Stimulated activated naive B cell treated with anti-CD40 and anti-IgM and Interleukin-4, amounts not matched to agents 10 μg/mL and 1 μg/mL and 100 μg/mL, for 72 hours (primary cell): Measurements from ENCODE around the gene HUWE1.
A peak's percentile ranks its signal among the peaks of the same experiment; 100 is the strongest.
"Not testable (repeated sequence)": the region's sequence is repeated elsewhere in the genome, so short reads cannot be mapped to it uniquely, and the experiment has no call there.

Experiments
- ATAC-seq, 2 donors: fragments of 150-1000 bp; cut with Tn5 transposase; replicated peaks; 2 replicates each; pipeline ENCODE4 v1.10.0; 2021; ENCODE audit warnings: moderate library complexity in 1 of 2
- DNase-seq: peaks from one replicate; pipeline ENCODE4 v3.0.0; 2021
- H3K27ac Mint-ChIP-seq: one replicate; pipeline ENCODE4 v1.8.0; 2022; ENCODE audit warnings: mild to moderate bottlenecking, mixed read lengths
- H3K27me3 Mint-ChIP-seq, 2 donors: one replicate each; pipeline ENCODE4 v1.8.0; 2022; ENCODE audit warnings: mixed read lengths in 2 of 2
- H3K36me3 Mint-ChIP-seq, 2 donors: one replicate each; pipeline ENCODE4 v1.8.0; 2022; ENCODE audit warnings: mixed read lengths in 2 of 2, mild to moderate bottlenecking in 1 of 2
- H3K4me1 Mint-ChIP-seq, 2 donors: one replicate each; pipeline ENCODE4 v1.8.0; 2022; ENCODE audit warnings: mixed read lengths in 2 of 2, mild to moderate bottlenecking in 1 of 2
- H3K4me3 Mint-ChIP-seq, 2 donors: one replicate each; pipeline ENCODE4 v1.8.0; 2022; ENCODE audit warnings: mild to moderate bottlenecking in 2 of 2, mixed read lengths in 2 of 2, moderate library complexity in 1 of 2
- H3K9me3 Mint-ChIP-seq, 2 donors: one replicate each; pipeline ENCODE4 v1.8.0; 2022; ENCODE audit warnings: mixed read lengths in 2 of 2, mild to moderate bottlenecking in 1 of 2

HUWE1 gene, protein sequence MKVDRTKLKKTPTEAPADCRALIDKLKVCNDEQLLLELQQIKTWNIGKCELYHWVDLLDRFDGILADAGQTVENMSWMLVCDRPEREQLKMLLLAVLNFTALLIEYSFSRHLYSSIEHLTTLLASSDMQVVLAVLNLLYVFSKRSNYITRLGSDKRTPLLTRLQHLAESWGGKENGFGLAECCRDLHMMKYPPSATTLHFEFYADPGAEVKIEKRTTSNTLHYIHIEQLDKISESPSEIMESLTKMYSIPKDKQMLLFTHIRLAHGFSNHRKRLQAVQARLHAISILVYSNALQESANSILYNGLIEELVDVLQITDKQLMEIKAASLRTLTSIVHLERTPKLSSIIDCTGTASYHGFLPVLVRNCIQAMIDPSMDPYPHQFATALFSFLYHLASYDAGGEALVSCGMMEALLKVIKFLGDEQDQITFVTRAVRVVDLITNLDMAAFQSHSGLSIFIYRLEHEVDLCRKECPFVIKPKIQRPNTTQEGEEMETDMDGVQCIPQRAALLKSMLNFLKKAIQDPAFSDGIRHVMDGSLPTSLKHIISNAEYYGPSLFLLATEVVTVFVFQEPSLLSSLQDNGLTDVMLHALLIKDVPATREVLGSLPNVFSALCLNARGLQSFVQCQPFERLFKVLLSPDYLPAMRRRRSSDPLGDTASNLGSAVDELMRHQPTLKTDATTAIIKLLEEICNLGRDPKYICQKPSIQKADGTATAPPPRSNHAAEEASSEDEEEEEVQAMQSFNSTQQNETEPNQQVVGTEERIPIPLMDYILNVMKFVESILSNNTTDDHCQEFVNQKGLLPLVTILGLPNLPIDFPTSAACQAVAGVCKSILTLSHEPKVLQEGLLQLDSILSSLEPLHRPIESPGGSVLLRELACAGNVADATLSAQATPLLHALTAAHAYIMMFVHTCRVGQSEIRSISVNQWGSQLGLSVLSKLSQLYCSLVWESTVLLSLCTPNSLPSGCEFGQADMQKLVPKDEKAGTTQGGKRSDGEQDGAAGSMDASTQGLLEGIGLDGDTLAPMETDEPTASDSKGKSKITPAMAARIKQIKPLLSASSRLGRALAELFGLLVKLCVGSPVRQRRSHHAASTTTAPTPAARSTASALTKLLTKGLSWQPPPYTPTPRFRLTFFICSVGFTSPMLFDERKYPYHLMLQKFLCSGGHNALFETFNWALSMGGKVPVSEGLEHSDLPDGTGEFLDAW (N-terminal part only)

GRCh38 chrX:53686151-53686885, at the start of gene HUWE1:
Gene HUWE1, minus strand, starts transcription at chrX:53686719. Its CDS starts 32,612 bp downstream, at chrX:53654107.
- Mint-ChIP-seq H3K27ac (peak within 1 kb of the TSS; percentile 94), H3K4me1 (peaks cover 12 to 22% of the 10 kb centered on the region in 2 donors), H3K4me3 (peak within 1 kb of the TSS; percentile 83 to 93), H3K9me3 (no peaks in the 10 kb centered on the region), H3K27me3 (no peaks in the 10 kb centered on the region), H3K36me3 (peaks cover 12 to 26% of the 10 kb centered on the region in 2 donors)
- ATAC-seq (peak; percentile 57 to 61), DNase-seq (peak; percentile 78)

GRCh38 chrX:53732797-53733196, 46.3 kb upstream of the HUWE1 start:
- DNase-seq (no peak), ATAC-seq (peak; percentile 74 to 89)
- Mint-ChIP-seq H3K27ac (no peak overlapping the region), H3K27me3 (no peaks in the 10 kb centered on the region), H3K4me3 (no peak overlapping the region), H3K9me3 (no peaks in the 10 kb centered on the region), H3K4me1 (peaks cover 7 to 14% of the 10 kb centered on the region in 2 donors), H3K36me3 (no peaks in the 10 kb centered on the region)

- H3K4me1 Mint-ChIP-seq = peaks cover 8 to 24% of the 10 kb centered on the region in 2 donors
- no peak overlapping the region for H3K4me3 Mint-ChIP-seq
- DNase-seq = no peak
- no peaks in the 10 kb centered on the region for H3K27me3 Mint-ChIP-seq
- no peak for ATAC-seq
- H3K36me3 Mint-ChIP-seq = peaks cover 0 to under 1% of the 10 kb centered on the region in 2 donors
- H3K9me3 Mint-ChIP-seq = no peaks in the 10 kb centered on the region
- H3K27ac Mint-ChIP-seq = peak overlapping the region; percentile 6
Measured at GRCh38 chrX:53729751-53730150, 43.2 kb upstream of the HUWE1 start.

DNA sequence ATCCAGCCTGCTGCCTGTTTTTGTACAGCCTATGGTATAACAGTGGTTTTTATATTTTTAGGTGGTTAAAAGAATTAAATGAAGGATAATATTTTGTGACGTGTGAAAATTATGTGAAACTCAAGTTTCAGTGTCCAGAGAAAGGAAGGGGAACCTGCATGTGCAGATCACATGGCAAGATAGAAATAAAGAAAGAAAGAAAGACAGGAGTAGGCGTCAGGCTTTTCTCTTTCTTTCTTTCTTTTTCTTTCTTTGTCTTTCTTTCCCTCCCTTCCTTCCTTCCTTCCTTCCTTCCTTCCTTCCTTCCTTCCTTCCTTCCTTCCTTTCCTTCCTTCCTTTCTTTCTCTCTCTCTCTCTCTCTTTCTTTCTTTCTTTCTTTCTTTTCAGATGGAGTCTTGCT, 42.0 kb upstream of the HUWE1 start:
- Mint-ChIP-seq H3K4me1 (peaks cover 12 to 35% of the 10 kb centered on the region in 2 donors), H3K36me3 (peaks cover 2 to 7% of the 10 kb centered on the region in 2 donors), H3K9me3 (no peaks in the 10 kb centered on the region), H3K27ac (no peak overlapping the region), H3K27me3 (no peaks in the 10 kb centered on the region), H3K4me3 (no peak overlapping the region)
- DNase-seq (no peak), ATAC-seq (no peak)

DNA sequence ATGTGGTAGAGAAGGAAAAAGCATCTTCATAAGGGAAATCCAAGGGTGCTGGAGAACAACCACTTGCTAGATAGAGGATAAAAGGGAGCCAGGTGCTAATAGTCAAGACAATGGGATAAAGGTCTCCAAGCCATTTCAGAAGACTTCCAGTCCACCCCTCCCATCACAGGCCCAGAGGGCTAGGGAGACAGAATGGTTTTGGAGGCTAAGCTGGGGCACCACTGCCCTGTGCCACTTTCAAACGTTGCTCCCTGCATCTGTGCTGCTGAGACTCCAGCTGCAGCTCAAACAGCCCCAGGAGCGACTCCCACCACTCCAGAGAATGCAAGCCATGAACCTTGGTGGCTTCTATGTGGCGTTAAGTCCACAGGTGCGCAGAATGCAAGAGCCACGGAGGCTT, 38.4 kb upstream of the HUWE1 start:
- ATAC-seq (no peak), DNase-seq (no peak)
- Mint-ChIP-seq H3K36me3 (peaks cover 2 to 8% of the 10 kb centered on the region in 2 donors), H3K4me3 (no peak overlapping the region), H3K4me1 (peaks cover 6 to 28% of the 10 kb centered on the region in 2 donors), H3K9me3 (no peaks in the 10 kb centered on the region), H3K27ac (no peak overlapping the region), H3K27me3 (no peaks in the 10 kb centered on the region)

DNA sequence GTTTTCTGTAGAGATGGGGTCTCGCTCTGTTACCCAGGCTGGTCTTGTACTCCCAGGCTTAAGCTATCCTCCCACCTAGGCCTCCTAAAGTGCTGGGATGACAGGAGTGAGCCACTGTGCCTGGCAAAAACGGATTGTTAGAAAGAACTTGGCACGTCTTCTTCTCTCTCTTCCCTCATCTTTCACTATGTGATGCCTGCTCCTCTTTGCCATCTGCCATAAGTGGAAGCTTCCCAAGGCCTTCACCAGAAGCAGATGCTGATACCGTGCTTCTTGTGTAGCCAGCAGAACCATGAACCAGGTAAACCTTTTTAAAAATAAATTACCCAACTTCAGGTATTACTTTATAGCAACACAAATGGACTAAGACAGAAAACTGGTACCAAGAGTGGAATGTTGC, 36.9 kb upstream of the HUWE1 start:
- Mint-ChIP-seq H3K27me3 (no peaks in the 10 kb centered on the region), H3K9me3 (no peaks in the 10 kb centered on the region), H3K36me3 (peaks cover 2 to 8% of the 10 kb centered on the region in 2 donors), H3K4me3 (peak overlapping the region in 1 of 2 donors; percentile 25), H3K27ac (peak overlapping the region; percentile 65), H3K4me1 (peaks cover 11 to 26% of the 10 kb centered on the region in 2 donors)
- DNase-seq = no peak
- ATAC-seq = no peak

DNA sequence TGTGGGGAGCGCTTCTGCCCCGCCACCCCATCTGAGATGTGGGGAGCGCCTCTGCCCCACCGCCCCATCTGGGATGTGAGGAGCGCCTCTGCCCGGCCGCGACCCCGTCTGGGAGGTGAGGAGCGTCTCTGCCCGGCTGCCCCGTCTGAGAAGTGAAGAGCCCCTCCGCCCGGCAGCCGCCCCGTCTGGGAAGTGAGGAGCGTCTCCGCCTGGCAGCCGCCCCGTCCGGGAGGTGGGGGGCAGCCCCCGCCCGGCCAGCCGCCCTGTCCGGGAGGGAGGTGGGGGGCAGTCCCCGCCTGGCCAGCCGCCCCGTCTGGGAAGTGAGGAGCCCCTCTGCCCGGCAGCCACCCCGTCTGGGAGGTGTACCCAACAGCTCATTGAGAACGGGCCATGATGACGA, 35.1 kb upstream of the HUWE1 start:
- not testable (repeated sequence) for ATAC-seq, H3K36me3 Mint-ChIP-seq, H3K27ac Mint-ChIP-seq, H3K4me3 Mint-ChIP-seq, H3K9me3 Mint-ChIP-seq, H3K27me3 Mint-ChIP-seq, DNase-seq
- H3K4me1 Mint-ChIP-seq = peaks cover 19 to 33% of the 10 kb centered on the region in 2 donors

- peaks cover 29 to 44% of the 10 kb centered on the region in 2 donors for H3K4me1 Mint-ChIP-seq
- not testable (repeated sequence) for H3K4me3 Mint-ChIP-seq
Measured at GRCh38 chrX:53719666-53720065, 33.1 kb upstream of the HUWE1 start.

DNA sequence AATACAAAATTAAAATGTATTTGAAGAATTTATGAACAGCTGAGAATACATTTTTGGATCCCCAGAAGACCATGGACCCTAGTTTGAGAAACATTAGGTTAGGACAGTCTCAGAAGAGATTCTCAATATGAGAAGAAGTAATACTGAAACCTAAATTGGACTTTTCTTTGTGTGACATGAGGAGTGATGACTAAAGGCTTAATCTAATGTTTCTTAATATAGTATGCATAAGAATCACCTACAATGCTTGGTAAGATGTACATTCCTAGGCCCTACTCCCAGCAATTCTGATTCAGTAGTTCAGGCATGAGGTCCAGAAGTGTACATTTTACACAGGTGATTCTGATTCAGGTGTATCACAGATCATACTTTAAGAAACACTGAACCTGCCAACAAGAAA, 31.6 kb upstream of the HUWE1 start:
- H3K36me3 Mint-ChIP-seq = no peaks in the 10 kb centered on the region
- no peaks in the 10 kb centered on the region for H3K9me3 Mint-ChIP-seq
- peaks cover 30 to 40% of the 10 kb centered on the region in 2 donors for H3K4me1 Mint-ChIP-seq
- DNase-seq = no peak
- peak in 1 of 2 donors; percentile 5 for ATAC-seq
- H3K27me3 Mint-ChIP-seq = no peaks in the 10 kb centered on the region
- peak overlapping the region; percentile 47 to 54 for H3K4me3 Mint-ChIP-seq
- H3K27ac Mint-ChIP-seq = peak overlapping the region; percentile 92

More at GRCh38 chrX:53719666-53720065, 33.1 kb upstream of the HUWE1 start:
- not testable (repeated sequence) for ATAC-seq, H3K9me3 Mint-ChIP-seq, H3K27me3 Mint-ChIP-seq, H3K36me3 Mint-ChIP-seq, DNase-seq
- H3K27ac Mint-ChIP-seq = peak overlapping the region; percentile 71

DNA sequence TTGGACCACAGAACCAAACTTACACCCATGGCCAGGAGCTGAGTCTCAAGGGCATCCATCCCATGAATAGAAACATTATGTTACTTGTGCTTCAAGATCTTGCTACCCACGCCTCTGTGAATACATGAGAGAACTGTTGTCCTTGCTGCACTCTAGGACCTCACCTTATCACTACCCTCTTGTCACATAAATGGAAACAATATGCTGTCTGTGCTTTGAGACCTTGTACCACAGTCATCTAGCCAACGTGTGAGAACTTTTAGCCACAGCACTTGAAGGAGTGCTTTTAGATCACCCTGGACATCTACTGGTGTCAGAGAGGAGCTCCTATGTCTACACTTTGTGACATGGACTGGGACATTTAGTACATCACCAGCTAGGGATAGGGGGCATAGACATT, 30.7 kb upstream of the HUWE1 start:
- no peaks in the 10 kb centered on the region for H3K27me3 Mint-ChIP-seq
- H3K4me3 Mint-ChIP-seq = no peak overlapping the region
- peaks cover 30 to 40% of the 10 kb centered on the region in 2 donors for H3K4me1 Mint-ChIP-seq
- no peaks in the 10 kb centered on the region for H3K36me3 Mint-ChIP-seq
- H3K27ac Mint-ChIP-seq = peak overlapping the region; percentile 97
- no peak for ATAC-seq
- no peaks in the 10 kb centered on the region for H3K9me3 Mint-ChIP-seq
- DNase-seq = no peak

DNA sequence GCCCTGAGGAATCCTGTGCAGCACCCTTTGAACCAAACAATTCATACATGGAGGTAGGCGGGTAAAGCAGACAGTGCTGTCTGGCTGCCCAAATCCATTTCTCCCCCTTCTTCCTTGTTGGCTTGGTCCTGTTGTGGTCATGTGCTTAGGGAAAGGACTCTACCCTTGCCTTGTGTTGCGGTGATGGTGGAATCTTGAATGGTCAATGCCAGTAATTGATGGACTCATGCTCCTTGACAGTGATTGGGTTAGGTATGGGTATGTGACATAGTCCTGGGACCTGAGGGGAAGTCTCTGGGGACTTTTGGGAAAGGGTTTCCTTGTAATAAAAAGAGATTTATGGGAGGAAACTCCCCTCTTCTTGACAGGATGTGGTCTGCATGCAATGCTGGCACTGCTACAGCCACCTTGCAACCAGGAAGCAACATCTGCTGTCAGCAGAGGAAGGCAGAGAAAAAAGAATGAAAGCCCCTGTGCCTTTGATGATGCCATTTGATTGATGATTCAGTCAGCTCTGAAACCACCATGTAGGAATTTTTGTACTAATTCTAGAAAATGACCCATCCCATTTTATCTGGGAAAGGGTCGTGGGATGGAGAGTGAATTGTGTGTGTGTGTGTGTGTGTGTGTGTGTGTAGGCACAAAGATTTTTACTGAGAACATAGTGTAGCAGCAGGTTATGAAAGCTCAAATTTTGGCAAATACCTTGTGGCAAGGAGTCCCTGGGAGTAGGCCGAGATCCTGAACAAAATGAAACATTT, 30.0 kb upstream of the HUWE1 start:
- DNase-seq = peak; percentile 56
- peaks cover 30 to 40% of the 10 kb centered on the region in 2 donors for H3K4me1 Mint-ChIP-seq
- H3K27me3 Mint-ChIP-seq = no peaks in the 10 kb centered on the region
- H3K36me3 Mint-ChIP-seq = no peaks in the 10 kb centered on the region
- peak; percentile 31 to 38 for ATAC-seq
- peak overlapping the region; percentile 97 for H3K27ac Mint-ChIP-seq
- peak overlapping the region; percentile 63 to 82 for H3K4me3 Mint-ChIP-seq
- no peaks in the 10 kb centered on the region for H3K9me3 Mint-ChIP-seq

GRCh38 chrX:53715346-53715924, 28.9 kb upstream of the HUWE1 start:
- H3K4me1 Mint-ChIP-seq = peaks cover 30 to 40% of the 10 kb centered on the region in 2 donors

More at GRCh38 chrX:53715346-53715924, 28.9 kb upstream of the HUWE1 start:
- no peak for DNase-seq
- peak overlapping the region; percentile 97 for H3K27ac Mint-ChIP-seq
- peaks cover 0 to 4% of the 10 kb centered on the region in 2 donors for H3K36me3 Mint-ChIP-seq
- H3K9me3 Mint-ChIP-seq = no peaks in the 10 kb centered on the region
- peak; percentile 9 to 23 for ATAC-seq
- no peaks in the 10 kb centered on the region for H3K27me3 Mint-ChIP-seq
- H3K4me3 Mint-ChIP-seq = peak overlapping the region; percentile 79 to 82
